ENCODE data around the gene PPP1R3C.

- no peak for TF ChIP-seq CTCF (conservative IDR thresholded peaks at IDR 0.05; ENCODE audit: low read depth, low read length)
- no peak for TF ChIP-seq EZH2 (IDR thresholded peaks at IDR 0.05; ENCODE audit: borderline replicate concordance, low read depth, low read length, poor library complexity, severe bottlenecking)
These were observed 4.5 kb downstream of the PPP1R3C start for GRCh38 chr10:91628383-91628782.

Measured in A673 (cell line).